Progenitor cell of endocrine pancreas (in vitro differentiated cells): ENCODE data around the gene TCF12. TPM values are rescaled to one million over a fixed set of nuclear protein-coding genes. Genes with fewer than 3 reads are reported as not detected.

Experiments
- DNase-seq: peaks from one replicate; pipeline ENCODE4 v3.0.0; 2021; ENCODE audit warnings: low spot score; ENCODE audit not compliant: unreplicated experiment
- H3K27ac Mint-ChIP-seq: 2 replicates; pipeline ENCODE4 v1.8.0; 2021; ENCODE audit warnings: mild to moderate bottlenecking, moderate library complexity, mixed read lengths
- H3K27me3 Mint-ChIP-seq: 2 replicates; pipeline ENCODE4 v1.8.0; 2021; ENCODE audit warnings: mixed read lengths
- H3K36me3 Mint-ChIP-seq: 2 replicates; pipeline ENCODE4 v1.8.0; 2022; ENCODE audit warnings: mixed read lengths; ENCODE audit not compliant: insufficient read depth
- H3K4me1 Mint-ChIP-seq: 2 replicates; pipeline ENCODE4 v1.8.0; 2021; ENCODE audit warnings: low read depth, mixed read lengths
- H3K4me3 Mint-ChIP-seq: 2 replicates; pipeline ENCODE4 v1.8.0; 2021; ENCODE audit warnings: low read depth, mild to moderate bottlenecking, moderate library complexity, mixed read lengths
- H3K9me3 Mint-ChIP-seq: 2 replicates; pipeline ENCODE4 v1.8.0; 2021; ENCODE audit warnings: low read depth, mixed read lengths
- total RNA-seq: library from RNA; stranded (reverse); gene quantifications from 2 replicates; pipeline ENCODE4 v1.2.1, GENCODE V29; 2021
- TF ChIP-seq, protein P1 (sequence below): fragments of 200-600 bp; sonication (generic); IDR thresholded peaks from one replicate; pipeline ENCODE4 v1.5.0; 2021; ENCODE audit warnings: antibody characterized with exemption, mild to moderate bottlenecking; ENCODE audit not compliant: unreplicated experiment

TCF12 gene
- total RNA-seq, 1 donor from 2014 or later, result 164 TPM

DNA sequence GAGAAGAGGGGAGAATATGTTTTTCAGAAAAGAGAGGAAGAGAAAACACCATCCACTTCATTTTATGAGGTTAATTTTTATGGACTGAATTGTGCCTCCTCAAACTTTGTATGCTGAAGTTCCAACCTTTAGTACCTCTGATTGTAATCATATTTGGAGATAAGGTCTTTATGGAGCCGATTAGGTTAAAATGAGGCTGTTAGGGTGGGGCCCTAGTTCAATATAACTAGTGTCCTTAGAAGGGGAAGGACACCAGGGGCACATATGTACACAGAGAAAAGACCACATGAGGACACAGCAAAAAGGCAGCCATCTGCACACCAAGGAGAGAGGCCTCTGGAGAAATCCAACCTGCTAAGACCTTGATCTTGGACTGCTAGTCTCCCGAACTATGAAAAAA is 38.9 kb upstream of the TCF12 start:
- TF ChIP-seq, protein P1, sequence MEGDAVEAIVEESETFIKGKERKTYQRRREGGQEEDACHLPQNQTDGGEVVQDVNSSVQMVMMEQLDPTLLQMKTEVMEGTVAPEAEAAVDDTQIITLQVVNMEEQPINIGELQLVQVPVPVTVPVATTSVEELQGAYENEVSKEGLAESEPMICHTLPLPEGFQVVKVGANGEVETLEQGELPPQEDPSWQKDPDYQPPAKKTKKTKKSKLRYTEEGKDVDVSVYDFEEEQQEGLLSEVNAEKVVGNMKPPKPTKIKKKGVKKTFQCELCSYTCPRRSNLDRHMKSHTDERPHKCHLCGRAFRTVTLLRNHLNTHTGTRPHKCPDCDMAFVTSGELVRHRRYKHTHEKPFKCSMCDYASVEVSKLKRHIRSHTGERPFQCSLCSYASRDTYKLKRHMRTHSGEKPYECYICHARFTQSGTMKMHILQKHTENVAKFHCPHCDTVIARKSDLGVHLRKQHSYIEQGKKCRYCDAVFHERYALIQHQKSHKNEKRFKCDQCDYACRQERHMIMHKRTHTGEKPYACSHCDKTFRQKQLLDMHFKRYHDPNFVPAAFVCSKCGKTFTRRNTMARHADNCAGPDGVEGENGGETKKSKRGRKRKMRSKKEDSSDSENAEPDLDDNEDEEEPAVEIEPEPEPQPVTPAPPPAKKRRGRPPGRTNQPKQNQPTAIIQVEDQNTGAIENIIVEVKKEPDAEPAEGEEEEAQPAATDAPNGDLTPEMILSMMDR, result no peak
- Mint-ChIP-seq H3K36me3 (no peaks in the 10 kb centered on the region), H3K4me3 (no peak overlapping the region), H3K27me3 (no peaks in the 10 kb centered on the region), H3K27ac (no peak overlapping the region), H3K4me1 (peaks cover 2% of the 10 kb centered on the region), H3K9me3 (no peaks in the 10 kb centered on the region)
- DNase-seq, result no peak

DNA sequence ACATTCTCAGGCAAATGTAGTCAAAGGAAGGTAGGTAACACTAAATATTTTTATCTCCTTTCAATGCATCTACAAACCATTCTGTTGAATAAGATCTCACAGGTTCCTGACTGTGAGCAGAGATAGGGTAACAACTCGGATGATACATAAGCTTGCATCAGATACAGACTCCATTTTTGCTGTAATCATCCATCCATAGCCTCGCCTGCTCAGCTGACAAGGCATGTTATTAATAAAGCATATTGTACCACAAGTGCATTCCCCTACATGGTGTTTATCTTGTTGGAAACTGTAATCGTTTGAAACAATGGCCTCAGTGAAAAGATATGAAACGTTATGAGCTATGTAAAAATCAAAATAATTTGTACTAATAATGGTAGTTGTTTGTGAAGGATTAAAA is 35.4 kb upstream of the TCF12 start:
- no peaks in the 10 kb centered on the region for H3K9me3 Mint-ChIP-seq
- no peaks in the 10 kb centered on the region for H3K27me3 Mint-ChIP-seq
- no peak overlapping the region for H3K27ac Mint-ChIP-seq
- DNase-seq, result no peak
- H3K4me3 Mint-ChIP-seq, result no peak overlapping the region
- TF ChIP-seq, protein P1, result no peak
- no peaks in the 10 kb centered on the region for H3K36me3 Mint-ChIP-seq
- H3K4me1 Mint-ChIP-seq, result peaks cover 16% of the 10 kb centered on the region

DNA sequence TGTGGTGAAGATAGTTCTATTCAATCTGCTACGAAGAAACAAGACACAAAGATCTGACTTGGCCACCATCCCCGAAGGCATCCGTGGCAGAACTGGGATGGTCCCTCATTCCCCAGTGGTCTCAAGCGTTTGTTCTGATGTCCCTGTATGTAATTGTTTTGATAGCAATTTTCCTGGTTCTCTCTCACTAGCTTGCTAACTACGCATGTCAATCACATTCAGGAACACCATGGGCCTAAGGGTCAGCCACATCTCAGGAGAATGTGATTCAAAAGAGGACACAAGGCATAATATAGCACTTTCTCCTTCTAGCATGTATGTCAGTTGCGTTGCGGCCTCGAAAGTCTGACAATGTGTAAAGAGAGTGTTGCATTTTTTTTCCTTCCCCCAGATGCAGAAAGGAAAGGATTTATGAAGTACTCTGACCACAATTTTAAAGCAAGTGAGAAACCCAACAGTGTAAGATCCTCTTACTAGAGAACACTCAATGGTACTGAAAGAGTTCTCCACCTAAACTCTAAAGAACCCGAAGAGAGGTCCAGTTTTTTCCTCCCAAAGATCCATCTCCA is 32.0 kb upstream of the TCF12 start:
- DNase-seq, result no peak
- H3K36me3 Mint-ChIP-seq, result no peaks in the 10 kb centered on the region
- H3K9me3 Mint-ChIP-seq, result no peaks in the 10 kb centered on the region

DNA sequence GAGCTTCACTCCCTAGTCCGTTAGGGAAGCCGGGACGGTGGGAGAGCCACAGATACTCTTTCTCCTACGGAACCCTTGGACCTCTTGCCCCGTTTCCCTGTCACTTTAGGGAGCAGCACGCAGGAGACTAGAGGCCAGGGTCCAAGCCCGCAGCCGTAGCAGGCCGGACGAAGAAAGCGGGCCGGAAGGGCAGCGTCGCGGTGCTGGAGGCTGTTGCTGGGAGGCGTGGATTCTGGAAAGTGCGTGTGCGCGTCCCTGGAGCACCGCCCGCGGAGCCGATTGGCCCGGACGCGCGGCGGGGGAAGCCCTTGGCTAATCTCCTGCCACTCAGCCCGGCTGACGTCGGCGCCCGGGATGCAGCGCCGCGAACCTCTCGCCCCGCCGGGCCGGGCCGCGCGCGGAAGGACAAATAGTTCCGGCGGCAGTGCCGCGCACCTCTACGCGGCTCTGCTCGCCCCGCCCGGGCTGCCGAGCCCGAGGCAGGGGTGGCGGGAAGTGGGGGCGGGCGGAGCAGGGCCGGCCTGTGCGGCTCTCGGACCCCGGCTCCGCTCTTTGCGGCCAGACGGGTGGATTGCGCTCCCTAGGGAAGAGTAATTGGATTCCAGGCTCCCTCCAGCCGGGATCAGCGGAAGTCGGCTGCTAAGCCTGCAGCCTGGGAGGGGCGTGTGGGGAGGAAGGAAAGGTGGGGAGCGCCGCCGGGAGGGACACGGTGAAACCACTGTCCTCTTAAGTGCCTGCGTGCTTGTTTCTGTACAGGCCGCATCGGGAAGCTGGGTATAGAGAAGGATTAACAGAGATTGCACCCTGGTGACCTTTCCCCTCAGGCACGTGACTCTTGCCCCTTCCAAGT is 31.3 kb upstream of the TCF12 start:
- Mint-ChIP-seq H3K36me3 (no peaks in the 10 kb centered on the region), H3K27ac (peak overlapping the region; percentile 97), H3K4me1 (peaks cover 27% of the 10 kb centered on the region), H3K27me3 (no peaks in the 10 kb centered on the region), H3K4me3 (peak overlapping the region; percentile 82), H3K9me3 (no peaks in the 10 kb centered on the region)
- peak; percentile 85 for DNase-seq
- TF ChIP-seq, protein P1, result peak; percentile 14

More for the DNA sequence above, 32.0 kb upstream of the TCF12 start:
- TF ChIP-seq, protein P1, result no peak
- Mint-ChIP-seq H3K27ac (peak overlapping the region; percentile 97), H3K4me3 (peak overlapping the region; percentile 82), H3K27me3 (no peaks in the 10 kb centered on the region), H3K4me1 (peaks cover 27% of the 10 kb centered on the region)

DNA sequence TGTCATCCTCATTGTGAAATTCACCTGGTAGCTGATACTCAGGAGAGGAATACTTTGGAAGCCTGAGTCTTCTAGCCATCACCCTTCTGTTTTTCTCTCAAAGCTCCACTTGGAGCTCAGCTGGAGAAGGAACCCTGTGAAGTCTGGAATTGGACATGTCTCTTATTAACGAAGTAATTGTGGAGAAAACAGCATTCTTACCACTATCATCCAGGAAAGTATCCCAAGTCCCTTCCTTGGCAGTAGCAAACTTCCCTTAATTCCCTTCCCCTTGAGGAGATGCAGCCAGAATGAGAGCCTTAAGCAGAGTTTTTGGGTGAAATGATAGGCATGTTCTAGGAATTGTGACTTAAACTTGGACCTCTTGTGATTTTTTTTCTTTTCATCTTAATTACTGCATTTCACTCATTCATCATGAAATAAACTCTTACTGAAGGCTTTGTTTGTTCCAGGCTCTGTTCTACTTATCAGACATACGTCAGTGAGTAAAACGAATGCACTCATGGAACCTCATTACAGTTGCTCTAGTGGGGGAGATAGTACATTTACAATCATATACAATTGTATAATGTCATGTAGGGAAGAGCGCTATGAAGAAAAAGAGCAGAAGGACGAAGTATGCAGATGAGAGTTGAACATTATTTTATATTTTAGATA is 30.5 kb upstream of the TCF12 start:
- no peak for DNase-seq
- TF ChIP-seq, protein P1, result no peak
- no peaks in the 10 kb centered on the region for H3K27me3 Mint-ChIP-seq
- H3K36me3 Mint-ChIP-seq, result no peaks in the 10 kb centered on the region
- peak overlapping the region; percentile 82 for H3K4me3 Mint-ChIP-seq
- peak overlapping the region; percentile 90 for H3K27ac Mint-ChIP-seq
- no peaks in the 10 kb centered on the region for H3K9me3 Mint-ChIP-seq
- peaks cover 27% of the 10 kb centered on the region for H3K4me1 Mint-ChIP-seq
